HG03066 (cell line): Measurements from ENCODE around the gene PI4KA.

Experiments used
- ATAC-seq: cut with Tn5 transposase; IDR thresholded peaks from one replicate; pipeline ENCODE4 v1.9.1; 2021; ENCODE audit warnings: low read depth; ENCODE audit not compliant: unreplicated experiment

PI4KA gene

DNA sequence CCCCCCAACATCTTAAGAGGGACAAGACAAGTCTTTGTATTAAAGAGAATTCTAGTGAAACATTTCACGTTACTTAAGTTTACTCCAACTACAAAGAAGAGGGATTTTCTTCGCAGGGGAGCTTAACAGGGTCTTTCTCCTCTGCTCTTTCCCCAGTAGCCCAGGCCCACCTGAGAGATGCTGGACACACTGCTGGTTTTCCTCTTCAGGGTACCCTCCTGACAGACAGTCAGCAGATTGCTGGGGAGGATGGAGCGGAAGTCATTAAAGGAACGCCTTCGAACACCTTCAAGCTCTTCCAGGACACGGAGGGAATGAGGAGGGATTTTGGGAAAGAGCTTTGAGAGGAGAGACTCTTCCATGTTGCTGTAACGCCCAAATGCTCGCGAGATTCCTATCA lies 39.1 kb downstream of the PI4KA start:
- ATAC-seq: no peak

DNA sequence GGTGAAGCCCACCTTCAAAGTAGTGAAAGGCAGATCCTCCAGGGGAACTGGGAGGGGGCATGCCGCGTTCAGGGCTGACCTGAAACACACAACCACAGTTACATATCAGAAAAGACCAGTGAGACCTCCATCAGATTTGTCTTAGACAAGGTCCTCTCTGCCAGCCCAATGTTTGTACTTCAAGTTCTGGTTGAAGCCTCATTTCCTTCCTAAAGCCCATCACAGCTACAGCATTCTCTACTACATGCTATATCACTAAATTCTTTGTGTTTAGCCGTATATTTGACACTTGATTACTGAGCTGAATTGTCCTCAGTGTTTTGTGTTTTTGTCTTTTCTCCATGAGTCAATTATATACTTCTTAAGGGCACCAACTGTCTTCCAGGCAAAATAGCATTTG lies 40.1 kb downstream of the PI4KA start:
- no peak for ATAC-seq

DNA sequence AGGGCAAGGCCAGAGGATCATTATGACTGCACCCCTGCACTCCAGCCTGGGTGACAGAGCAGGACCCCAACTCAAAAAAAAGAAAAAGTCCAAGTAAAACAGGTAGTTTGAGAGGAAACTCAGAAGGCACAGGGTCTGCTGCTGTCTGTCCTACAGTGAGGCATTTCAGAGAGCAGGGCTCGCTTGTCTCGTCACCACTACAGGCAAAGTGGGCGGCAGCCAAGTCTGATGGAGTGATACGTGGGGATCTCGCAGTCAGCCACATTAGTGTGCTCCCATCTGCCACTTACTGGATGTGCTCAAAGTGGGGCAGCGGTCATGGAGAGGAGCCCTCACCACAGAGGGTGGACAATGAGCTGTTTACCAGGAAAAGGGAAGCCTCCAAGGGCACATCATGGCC lies 42.1 kb downstream of the PI4KA start:
- ATAC-seq: no peak

DNA sequence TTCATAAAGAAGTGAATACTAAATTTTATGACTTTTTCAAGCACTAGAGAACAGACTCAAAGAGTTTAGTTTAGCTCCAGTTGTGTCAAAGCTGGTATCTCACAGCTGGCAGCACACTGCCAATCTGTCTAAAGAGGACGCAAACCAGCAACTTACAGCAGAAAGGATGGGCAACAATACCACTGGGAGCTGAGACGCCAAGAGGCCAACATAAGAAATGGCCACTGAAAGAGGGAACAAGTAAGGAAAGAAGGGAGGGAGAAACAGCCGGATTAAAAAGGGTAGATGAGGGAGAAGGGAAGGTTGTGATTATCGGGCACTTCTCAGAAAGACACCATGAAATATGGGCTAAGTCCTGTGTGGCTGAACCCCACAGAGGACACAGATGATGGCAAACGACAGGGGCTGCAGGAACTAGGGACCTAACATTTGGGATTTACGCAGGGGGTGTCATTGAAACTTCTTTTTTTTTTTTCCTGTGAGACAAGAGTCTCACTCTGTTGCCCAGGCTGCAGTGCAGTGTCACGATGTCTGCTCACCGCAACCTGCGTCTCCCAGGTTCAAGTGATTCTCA lies 43.0 kb downstream of the PI4KA start:
- no peak for ATAC-seq

DNA sequence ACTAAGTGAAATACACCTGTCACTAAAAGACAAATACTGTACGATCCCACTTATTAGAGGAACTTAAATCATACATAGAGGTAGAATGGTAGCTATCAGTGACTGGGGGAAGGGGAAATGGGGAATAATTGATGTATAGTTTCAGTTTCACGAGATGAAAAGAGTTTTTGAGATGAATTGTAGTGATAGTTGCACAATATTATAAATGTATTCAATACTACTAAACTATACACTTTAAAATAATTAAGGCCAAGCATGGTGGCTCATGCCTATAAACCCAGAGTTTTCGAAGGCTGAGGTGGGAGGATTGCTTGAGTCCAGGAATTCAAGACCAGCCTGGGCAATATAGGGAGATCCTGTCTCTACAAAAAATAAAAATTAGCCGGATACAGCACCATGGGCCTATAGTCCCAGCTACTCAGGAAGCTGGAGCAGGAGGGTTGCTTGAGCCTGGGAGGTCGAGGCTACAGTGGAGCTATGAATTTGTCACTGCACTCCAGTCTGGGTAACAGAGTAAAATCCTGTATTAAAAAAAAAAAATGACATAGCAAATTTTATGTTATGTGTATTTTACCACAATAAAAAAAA lies 44.3 kb downstream of the PI4KA start:
- no peak for ATAC-seq

DNA sequence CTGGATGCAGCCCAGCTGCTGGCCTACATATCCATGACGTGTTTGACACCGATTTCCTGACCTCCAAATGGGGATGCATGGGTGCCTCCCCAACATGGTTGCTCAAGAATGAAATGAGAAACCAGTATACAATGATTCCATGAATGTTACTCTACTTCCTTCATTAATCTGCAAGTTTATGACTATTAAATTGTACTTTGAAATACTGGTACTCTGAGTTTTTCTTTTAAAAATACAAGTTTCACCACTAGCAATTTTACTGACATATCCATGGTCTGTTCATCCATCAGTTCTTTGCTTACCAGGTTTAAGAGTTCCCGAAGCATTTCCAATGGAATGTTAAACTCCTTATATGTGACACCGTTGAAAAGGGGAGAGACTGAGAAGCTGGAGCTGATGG lies 45.6 kb downstream of the PI4KA start:
- ATAC-seq: no peak

DNA sequence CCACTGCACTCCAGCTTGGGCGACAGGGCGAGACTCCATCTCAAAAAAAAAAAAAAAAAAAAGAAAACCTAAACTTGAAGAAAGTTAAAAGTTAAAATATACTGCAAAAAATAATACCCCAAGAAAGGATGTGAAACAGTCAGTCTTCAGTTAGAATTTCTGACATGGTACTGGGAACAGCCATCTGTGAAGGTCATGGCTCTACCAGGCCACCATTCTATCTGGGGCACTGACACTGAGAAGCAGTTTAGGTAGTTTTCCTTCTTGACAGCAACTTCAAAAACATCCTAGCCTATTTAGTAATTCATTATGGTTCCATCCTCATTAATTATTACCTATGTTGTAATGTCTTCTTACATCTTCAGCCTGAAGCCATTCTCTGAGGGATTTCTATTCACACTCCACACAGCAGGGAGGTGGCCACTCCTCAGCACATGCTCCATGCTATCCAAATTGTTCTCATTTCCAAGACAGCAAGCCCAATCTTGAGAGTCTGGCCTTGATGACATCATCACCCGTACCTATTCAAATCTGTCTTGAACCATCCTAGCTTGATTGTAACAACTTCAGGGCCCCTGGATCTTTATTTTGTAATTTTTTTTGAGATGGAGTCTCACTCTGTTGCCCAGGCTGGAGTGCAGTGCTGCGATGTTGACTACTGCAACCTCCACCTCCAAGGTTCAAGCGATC lies 46.5 kb downstream of the PI4KA start:
- no peak for ATAC-seq

DNA sequence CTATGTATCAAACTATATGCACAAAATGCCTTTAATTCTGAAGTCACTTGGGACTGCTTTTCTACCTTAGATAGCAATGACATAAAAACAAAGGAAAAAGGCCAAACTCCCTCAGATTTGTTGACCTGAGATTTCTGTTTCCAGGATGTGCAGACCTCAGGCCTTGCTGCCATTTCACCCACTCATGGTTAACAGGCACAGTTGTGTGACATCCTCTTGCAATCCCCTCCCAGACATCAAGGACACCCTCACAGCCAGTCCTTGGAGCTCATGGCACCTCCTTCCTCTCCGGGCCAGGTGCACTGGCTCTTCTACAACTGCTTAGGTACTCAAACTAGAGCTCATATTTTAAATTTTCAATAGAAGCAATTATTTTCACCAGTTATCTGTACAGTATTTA lies 47.4 kb downstream of the PI4KA start:
- no peak for ATAC-seq

DNA sequence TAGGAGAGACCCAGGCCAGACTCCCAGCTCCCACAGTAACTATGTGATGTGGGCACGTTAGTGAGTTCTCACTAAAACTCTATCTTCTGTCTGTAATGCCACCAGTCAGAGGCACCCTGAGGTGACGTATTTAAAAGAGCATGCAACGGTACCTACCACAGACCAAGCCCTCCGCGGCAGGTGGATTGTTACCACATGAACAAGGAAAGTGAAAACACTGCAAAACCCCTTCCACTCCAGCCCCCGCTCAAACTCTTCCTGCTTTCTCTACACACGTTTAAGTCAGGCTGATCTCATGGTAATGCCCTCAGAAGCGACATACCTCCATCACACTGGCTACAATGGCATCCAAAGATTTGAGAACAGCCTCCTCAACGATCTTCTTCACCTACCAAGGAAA lies 48.0 kb downstream of the PI4KA start:
- ATAC-seq: no peak

DNA sequence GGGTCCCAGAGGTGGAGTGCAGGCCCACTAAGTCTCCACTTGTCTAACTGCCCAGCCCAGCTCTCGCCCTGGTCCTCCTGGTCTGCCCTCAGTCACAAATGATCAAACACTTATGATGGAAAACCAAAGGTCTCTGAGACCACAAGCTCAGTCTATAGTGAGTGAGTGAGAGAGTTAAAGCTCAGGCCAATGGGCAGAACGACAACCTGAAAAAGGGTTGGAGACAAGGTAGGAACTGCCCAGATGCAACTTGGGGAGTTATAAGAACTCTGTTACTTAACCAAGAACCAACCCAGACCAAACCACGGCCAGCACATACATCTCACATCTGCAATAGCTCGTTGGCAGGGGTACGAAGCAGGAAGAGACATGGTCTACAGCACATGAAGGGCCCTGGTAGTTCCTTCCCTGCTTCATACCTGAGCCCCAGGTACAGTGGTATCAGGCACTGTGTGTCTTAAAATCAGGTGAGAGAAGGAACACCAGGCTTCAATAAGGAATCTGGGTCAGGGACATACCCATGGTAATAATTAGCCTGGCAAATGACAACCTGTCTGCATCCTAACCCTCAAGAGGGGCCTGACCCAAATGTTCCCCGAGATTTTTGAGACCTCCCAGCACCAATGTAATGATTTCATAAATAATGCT lies 48.9 kb downstream of the PI4KA start:
- ATAC-seq: no peak

DNA sequence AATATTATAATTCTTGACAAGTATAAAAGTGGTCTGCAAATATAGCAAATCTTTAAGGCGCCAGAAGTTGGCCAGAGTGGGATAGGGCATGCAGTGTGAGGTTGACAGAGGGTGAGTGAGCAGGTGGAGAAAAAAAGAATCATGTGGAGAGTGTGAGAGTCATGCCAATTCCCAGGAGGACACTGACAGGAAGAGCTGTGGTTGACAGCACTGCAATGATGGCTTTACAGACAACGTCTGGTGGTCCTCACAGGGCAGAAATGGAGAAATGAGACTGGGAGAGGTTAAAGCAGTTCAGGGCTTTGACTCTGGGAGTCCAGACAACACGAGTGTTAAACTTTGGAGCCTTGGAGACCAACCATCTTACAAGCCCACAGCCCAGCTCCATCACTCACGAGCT lies 49.8 kb downstream of the PI4KA start:
- ATAC-seq: no peak

DNA sequence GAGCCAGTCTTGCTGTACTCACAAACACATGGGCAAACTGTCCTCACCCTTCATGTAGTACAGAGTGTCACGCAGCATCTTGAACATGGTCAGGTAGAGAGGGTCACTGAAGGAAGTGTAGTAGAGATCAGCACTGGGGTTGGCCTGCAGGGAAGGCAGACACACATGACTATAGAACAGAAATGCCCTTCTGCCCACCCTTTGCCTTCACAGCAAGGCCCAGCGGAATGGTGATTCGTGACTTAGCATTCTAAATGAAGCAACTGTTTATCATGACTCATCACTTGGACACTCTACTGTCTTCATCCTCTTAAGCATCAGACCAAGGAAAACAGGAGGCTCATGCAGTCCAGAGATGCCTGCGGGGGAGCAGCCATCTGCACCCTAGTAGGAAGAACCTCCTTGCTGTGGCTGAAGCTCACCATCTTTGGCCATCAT lies 51.3 kb downstream of the PI4KA start:
- no peak for ATAC-seq

DNA sequence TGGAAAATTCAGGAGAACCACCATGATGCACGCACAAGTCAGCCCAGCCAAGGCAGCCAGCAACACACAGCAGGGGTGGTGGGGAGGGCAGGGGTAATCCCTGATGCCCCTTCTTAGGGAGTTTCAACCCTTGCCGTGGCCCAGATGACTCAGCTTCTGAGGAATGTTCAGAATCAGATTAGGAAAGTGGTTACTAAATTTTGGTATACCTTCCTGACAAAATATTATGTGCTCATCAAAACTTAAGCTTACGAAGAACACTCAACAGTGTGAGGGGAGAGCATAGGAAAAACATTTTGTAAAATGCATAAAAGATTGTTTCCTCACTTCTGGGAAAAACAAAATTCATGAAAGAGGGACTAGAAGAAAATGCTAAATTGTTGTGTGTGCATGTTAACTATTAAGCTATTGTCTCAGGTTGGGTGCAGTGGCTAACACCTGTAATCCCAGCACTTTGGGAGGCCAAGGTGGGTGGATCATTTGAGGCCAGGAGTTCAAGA lies 52.6 kb downstream of the PI4KA start:
- ATAC-seq: no peak

DNA sequence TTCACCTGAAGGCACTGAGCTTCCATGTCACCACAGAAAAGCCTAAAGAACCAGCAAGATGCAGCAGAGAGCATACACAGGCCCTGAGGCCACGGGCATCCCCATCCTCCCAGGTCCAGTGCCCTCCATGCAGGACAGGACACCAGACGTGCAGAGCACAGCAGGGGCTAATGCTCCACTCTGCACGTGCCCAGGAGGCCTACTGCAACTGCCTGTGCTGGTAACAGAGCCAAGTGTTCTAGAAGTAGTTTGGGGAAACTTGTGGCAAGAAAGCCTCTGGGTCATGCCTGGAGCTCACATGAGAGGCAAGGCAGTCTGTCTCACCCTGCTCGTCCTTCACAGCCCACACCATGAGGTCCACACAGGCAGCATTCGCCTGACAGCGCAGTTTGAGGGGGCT lies 54.0 kb downstream of the PI4KA start:
- no peak for ATAC-seq

DNA sequence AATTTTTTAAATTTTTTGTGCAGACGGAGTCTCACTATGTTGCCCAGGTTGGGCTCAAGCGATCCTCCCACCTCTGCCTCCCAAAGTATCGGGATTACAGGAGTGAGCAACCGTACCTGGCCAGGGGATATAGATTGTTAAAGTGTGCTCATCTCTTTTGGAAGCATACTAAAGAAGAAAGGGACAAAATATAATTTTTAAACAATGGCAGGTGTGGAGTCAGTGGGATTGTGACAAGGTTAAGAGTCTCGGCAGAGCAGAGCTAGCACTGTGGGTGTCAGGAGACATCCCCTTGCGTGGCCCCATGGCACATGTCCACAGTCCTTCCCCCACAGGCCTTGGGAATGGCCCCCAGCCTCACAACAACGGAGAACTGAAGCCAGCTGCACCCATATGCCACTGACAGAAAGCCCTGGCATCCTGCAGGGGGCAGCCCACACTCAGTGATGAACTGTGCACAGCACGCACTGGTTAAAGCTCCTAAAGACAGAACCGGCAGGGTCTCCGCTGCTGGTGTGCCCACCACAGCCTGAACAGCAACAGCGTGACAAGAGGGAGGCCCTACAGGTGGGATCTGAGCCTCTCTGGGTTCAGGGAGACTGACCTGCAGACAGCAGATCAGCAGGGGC lies 54.8 kb downstream of the PI4KA start:
- no peak for ATAC-seq

DNA sequence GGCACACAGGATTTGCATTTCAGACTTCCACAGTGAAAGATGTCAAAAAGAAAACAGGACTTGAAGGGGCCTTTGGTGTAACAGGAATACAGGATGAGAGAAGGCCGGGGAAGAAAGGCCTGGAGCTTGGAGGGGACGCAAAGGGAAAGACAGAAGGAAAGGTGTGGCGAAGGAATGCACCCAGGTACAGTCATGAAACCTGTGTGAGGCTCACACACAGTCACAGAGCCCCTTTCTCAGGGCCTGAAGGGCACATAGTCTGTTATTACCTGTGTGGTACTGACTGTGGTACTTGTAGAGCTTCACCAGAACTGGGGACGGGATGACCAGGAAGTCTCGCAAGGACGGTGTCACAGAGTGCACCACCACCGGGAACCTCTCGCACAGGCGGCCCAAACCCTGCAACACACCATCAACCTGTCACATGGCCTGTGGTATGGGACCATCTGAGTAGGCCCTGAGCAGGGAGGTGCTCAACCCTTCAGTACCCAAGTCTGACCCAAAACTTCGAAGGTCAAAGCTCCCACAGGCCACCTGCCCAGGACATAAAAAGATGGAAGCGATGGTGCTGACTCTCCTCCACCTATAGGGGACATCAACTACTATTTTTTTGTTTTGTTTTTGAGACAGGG lies 55.6 kb downstream of the PI4KA start:
- no peak for ATAC-seq

DNA sequence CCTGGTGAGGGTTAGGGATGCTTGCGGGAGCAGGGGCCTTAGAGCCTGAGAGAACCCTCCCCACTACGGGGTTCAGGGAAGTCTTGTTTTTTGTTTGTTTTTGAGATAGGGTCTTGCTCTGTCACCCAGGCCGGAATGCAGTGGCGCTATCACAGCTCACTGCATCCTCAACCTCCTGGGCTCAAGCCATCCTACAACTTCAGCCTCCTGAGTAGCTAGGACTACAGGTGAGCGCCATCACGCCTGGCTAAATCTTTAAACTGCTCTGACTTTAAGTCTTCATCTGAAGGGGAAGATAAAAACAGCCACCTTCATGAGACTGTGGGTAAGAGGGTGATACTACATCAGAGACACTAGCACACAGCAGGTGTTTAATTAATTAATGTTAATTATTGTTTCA lies 56.2 kb downstream of the PI4KA start:
- ATAC-seq: no peak

DNA sequence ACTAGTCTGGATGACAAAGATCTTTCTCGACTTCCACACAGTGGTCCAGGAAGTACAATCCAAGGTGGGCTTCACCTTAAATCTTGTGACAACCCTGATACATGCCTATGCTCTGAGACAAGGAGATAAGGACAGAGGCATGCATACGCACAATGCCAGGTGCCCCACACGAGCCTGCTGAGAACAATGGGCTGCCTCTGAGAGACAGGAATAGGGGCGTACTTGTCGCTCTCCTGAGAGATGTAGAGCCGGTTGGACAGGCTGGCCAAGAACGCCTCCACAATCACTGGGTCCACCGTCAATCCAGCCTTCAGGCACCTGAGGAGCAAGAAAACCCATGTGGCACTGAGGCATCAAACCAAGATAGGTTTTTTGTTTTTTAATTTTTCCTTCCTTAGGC lies 59.2 kb downstream of the PI4KA start:
- no peak for ATAC-seq

DNA sequence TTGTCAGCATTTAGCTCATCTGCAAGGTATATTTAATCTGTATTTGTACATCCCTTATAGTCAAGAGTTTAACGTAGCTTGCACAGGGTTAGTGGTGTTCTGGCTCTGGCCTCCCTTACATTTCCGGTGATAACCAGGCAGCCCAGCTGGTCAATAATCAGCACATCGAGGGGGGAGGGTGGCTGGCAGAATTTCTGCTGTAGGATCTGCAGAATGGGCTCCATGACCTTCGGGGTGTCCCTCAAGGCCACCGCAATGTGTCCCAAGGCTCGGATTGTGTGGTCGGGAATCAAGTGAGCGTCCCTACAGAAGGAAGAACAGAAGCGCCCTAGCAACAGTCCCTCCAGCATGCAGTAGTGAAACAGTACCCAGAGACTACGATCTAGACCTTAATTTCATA lies 59.6 kb downstream of the PI4KA start:
- ATAC-seq: no peak

DNA sequence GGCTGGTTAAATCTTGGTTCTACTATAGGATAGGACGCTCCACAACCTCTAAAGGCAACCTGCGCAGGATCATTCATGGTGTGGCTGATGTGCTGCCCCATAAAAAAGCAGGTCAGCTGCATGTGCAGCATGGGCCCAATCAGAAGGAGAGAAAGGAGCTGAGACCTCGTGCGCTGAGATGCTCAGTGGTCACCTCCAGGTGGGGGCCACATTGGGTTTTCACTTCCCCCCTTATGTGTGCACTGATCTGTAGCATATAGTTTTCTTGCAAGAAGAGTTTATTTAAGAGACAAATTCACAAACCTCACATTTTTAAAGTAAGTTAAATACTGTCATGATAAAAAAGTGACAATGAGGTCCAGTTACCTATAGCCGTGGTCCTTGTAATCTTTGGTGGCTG lies 60.4 kb downstream of the PI4KA start:
- ATAC-seq: no peak

DNA sequence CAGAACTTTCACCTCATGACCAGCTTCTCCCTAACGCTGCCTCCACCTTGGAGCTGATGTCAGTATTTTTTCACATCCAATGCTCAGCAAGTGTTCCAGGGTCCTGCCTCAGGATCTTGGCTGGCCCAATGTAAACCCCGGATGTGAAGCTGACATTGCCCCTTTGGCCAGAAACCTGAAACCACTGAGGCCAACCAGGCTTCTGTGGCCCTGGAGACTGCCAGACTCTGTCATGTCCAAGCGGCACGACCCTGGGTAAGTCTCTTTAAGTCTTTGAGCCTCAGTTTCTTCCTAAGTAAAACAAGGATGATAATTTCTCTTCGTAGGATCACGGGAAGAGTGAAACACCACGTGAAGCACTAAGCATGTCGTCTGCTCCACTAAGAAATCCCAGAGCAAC lies 61.9 kb downstream of the PI4KA start:
- ATAC-seq: no peak
